ENCODE measurements around the gene LHFPL3. TPM values are rescaled to one million over a fixed set of nuclear protein-coding genes. Genes with fewer than 3 reads are reported as not detected.

Gene LHFPL3
- total and polyA plus RNA-seq, 9 of the 15 experiments (the other 6 are each of a cell fraction or from before 2014, with no cell fraction given), result 0.21 to 0.52 TPM; not detected in 7

DNA sequence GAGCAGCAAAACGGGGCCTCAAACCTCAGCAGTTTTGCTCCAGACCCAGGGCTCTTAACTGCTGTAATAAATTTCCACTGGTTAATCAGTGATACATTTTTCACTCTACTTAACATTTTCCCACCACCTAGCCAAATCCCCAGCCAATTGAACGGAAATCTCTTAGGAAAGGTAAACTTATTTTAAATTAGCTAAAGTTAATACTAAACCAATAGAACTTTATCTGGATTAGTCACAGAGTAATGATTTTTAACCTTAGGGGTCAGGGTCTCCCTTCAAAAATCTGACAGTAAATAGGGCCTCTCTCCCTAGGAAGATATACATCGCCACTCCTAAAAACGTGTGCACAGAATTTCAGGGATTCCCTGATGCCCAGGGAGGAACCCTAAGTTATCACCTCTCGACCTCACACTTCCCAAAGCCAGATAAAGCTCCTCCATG lies 598.2 kb downstream of the LHFPL3 start:
- CTCF ChIA-PET (ENCODE audit: low intra/inter-chr PET ratio), result no interaction called here
- ATAC-seq, result no peak
- no peak overlapping the region for H3K27ac ChIP-seq (ENCODE audit: extremely low read depth, low read depth, low read length)
- H3K4me2 ChIP-seq (ENCODE audit: insufficient read depth, low read length), result no peak overlapping the region
- no peaks in the 10 kb centered on the region for H3K9me3 ChIP-seq (replicated peaks; ENCODE audit: control insufficient read depth, insufficient read depth, low read depth, low read length)
- no peak overlapping the region for H3K9ac ChIP-seq (ENCODE audit: insufficient read depth in 1 of 2, low read depth in 2 of 2, low read length in 2 of 2)
- POLR2A ChIA-PET, result interaction anchor here (0.7 to 2.3 kb wide), 5 partner anchors 14 to 75 kb away, joined by 3 to 8 read pairs (median 4); no protein-coding TSS in a partner anchor
- no peak overlapping the region for H3K4me3 ChIP-seq
- in situ Hi-C loops (cut with MboI) (no loop called here), intact Hi-C loops (cut with micrococcal nuclease) (no loop called here)
- TF ChIP-seq RFX5 (IDR thresholded peaks at IDR 0.05; ENCODE audit: low read depth, low read length) (no peak), PYGO2 (tag; IDR thresholded peaks at IDR 0.05) (no peak), CREBBP (IDR thresholded peaks at IDR 0.05; ENCODE audit: low read depth, low read length) (no peak), POLR3G (IDR thresholded peaks at IDR 0.05; ENCODE audit: extremely low read depth, insufficient read length, insufficient replicate concordance) (no peak), ZEB2 (IDR thresholded peaks at IDR 0.05) (no peak), ZNF140 (CRISPR knock-in tag; IDR thresholded peaks at IDR 0.05) (no peak)
- TF ChIP-seq, protein P1, sequence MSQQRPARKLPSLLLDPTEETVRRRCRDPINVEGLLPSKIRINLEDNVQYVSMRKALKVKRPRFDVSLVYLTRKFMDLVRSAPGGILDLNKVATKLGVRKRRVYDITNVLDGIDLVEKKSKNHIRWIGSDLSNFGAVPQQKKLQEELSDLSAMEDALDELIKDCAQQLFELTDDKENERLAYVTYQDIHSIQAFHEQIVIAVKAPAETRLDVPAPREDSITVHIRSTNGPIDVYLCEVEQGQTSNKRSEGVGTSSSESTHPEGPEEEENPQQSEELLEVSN (IDR thresholded peaks at IDR 0.05; ENCODE audit: borderline replicate concordance in 1 of 2, extremely low read depth in 1 of 2, insufficient read depth in 1 of 2, insufficient read length in 1 of 2, low read depth in 1 of 2, low read length in 1 of 2, poor library complexity in 1 of 2, severe bottlenecking in 1 of 2), result no peak
- no peaks in the 10 kb centered on the region for H4K20me1 ChIP-seq (replicated peaks; ENCODE audit: control insufficient read depth, insufficient read depth, low read length)
- no peak for FAIRE-seq
- no TSS peak for BruUV-seq (replicated peaks)
- no peaks in the 10 kb centered on the region for H3K9me1 ChIP-seq (ENCODE audit: control insufficient read depth, insufficient read depth, low read length)
- H3K4me1 ChIP-seq (replicated peaks in 1 of 2; ENCODE audit: control insufficient read depth in 2 of 2, insufficient read depth in 2 of 2, low read length in 2 of 2), result peaks cover 0 to 5% of the 10 kb centered on the region in 2 experiments; a peak in 2 of 5 replicates
- H2AFZ ChIP-seq (ENCODE audit: low read depth, low read length), result no peak overlapping the region
- no peaks in the 10 kb centered on the region for H3K36me3 ChIP-seq (ENCODE audit: control insufficient read depth, insufficient read depth, low read length)
- 29% methylated on average over 5 of the region's 5 CpGs for WGBS (ENCODE audit: insufficient coverage, low coverage, missing lambda C conversion rate)
- peaks cover 0 to 4% of the 10 kb centered on the region in 2 experiments; a peak in 1 of 5 replicates for H3K27me3 ChIP-seq (ENCODE audit: control insufficient read depth in 2 of 2, insufficient read depth in 2 of 2, low read length in 2 of 2)
- no peak for DNase-seq (ENCODE audit: extremely low read depth in 1 of 4, low spot score in 3 of 4)
- H3K79me2 ChIP-seq (ENCODE audit: control insufficient read depth, insufficient read depth, low read length), result no peaks in the 10 kb centered on the region

All from K562 (cell line).